Fibroblast of lung (primary cell): Measurements from ENCODE around the gene FKBP10.
"Not testable (repeated sequence)": the region's sequence is repeated elsewhere in the genome, so short reads cannot be mapped to it uniquely, and the experiment has no call there.

ENCODE experiments used
- EZH2 ChIP-seq: IDR thresholded peaks from 2 replicates; pipeline ENCODE4 v1.5.1; 2012; ENCODE audit warnings: low read length, control low read depth, mild to moderate bottlenecking; ENCODE audit errors: missing control alignments
- TF ChIP-seq, protein P1 (sequence below), 2 donors: IDR thresholded peaks in 1 of 2; conservative IDR thresholded peaks in 1 of 2; 1 replicate in 1 of 2; 2 replicates in 1 of 2; pipeline ENCODE4 v1.5.1; 2011 to 2012; ENCODE audit warnings: low read length in 2 of 2, control low read depth in 1 of 2, inconsistent platforms in 1 of 2, low read depth in 1 of 2, mild to moderate bottlenecking in 1 of 2

- TF ChIP-seq, protein P1, sequence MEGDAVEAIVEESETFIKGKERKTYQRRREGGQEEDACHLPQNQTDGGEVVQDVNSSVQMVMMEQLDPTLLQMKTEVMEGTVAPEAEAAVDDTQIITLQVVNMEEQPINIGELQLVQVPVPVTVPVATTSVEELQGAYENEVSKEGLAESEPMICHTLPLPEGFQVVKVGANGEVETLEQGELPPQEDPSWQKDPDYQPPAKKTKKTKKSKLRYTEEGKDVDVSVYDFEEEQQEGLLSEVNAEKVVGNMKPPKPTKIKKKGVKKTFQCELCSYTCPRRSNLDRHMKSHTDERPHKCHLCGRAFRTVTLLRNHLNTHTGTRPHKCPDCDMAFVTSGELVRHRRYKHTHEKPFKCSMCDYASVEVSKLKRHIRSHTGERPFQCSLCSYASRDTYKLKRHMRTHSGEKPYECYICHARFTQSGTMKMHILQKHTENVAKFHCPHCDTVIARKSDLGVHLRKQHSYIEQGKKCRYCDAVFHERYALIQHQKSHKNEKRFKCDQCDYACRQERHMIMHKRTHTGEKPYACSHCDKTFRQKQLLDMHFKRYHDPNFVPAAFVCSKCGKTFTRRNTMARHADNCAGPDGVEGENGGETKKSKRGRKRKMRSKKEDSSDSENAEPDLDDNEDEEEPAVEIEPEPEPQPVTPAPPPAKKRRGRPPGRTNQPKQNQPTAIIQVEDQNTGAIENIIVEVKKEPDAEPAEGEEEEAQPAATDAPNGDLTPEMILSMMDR (conservative IDR thresholded peaks at IDR 0.05 in 1 of 2, IDR thresholded peaks at IDR 0.05 in 1 of 2; ENCODE audit: low read depth in 1 of 2, low read length in 2 of 2): not testable (repeated sequence)
- TF ChIP-seq EZH2: not testable (repeated sequence)
Observed at GRCh38 chr17:41829961-41830360, 17.2 kb downstream of the FKBP10 start.
